ENCODE data around the gene ARHGAP30. TPM values are rescaled to one million over a fixed set of nuclear protein-coding genes. Genes with fewer than 3 reads are reported as not detected.

ARHGAP30 gene
- total and polyA plus RNA-seq, 5 experiments from 2014 or later, result 110 to 233 (median 207) TPM

- Mint-ChIP-seq H3K9me3 (no peaks in the 10 kb centered on the region), H3K36me3 (peaks cover 4 to 68% (median 16%) of the 10 kb centered on the region in 3 donors), H3K27ac (peak overlapping the region; percentile 97 to 100 (median 99)), H3K4me3 (peak overlapping the region; percentile 65 to 100 (median 95)), H3K27me3 (no peaks in the 10 kb centered on the region), H3K4me1 (peaks cover 30 to 67% (median 51%) of the 10 kb centered on the region in 4 donors)
- no peak for ATAC-seq
- DNase-seq, result no peak
- POLR2A ChIA-PET, result interaction anchor here (0.6 to 15.7 kb wide), 21 partner anchors 8 to 250 kb away, joined by 3 to 429 read pairs (median 9); partner anchors contain the start of genes ARHGAP30, DEDD, F11R and KLHDC9
Observed at GRCh38 chr1:161046605-161047228, 23.0 kb downstream of the ARHGAP30 start.

GRCh38 chr1:161045736-161046604, 23.7 kb downstream of the ARHGAP30 start, which contains the start of gene USF1:
Gene USF1 (minus strand): TSS chr1:161045977. CDS start chr1:161043275, 2,702 bp downstream.
- ATAC-seq (peak; percentile 70 to 81), DNase-seq (peak; percentile 78 to 96 (median 93))
- peaks cover 33 to 74% (median 56%) of the 10 kb centered on the region in 4 donors for H3K4me1 Mint-ChIP-seq
- H3K36me3 Mint-ChIP-seq, result peaks cover 4 to 68% (median 19%) of the 10 kb centered on the region in 3 donors
- no peaks in the 10 kb centered on the region for H3K27me3 Mint-ChIP-seq
- peak within 1 kb of the TSS; percentile 97 to 100 (median 99) for H3K27ac Mint-ChIP-seq
- POLR2A ChIA-PET, result interaction anchor here (0.6 to 15.7 kb wide), 30 partner anchors 8 to 343 kb away, joined by 3 to 429 read pairs (median 6); partner anchors contain the start of genes ARHGAP30, DEDD, F11R and KLHDC9
- H3K4me3 Mint-ChIP-seq, result peak within 1 kb of the TSS; percentile 91 to 100 (median 96)
- H3K9me3 Mint-ChIP-seq, result no peaks in the 10 kb centered on the region

- ATAC-seq (peak; percentile 54 to 65), DNase-seq (peak; percentile 44 to 87 (median 65))
- Mint-ChIP-seq H3K4me3 (peak overlapping the region; percentile 91 to 100 (median 96)), H3K9me3 (no peaks in the 10 kb centered on the region), H3K36me3 (peaks cover 4 to 67% (median 21%) of the 10 kb centered on the region in 3 donors), H3K4me1 (peaks cover 33 to 77% (median 56%) of the 10 kb centered on the region in 4 donors), H3K27ac (peak overlapping the region; percentile 97 to 100 (median 99)), H3K27me3 (no peaks in the 10 kb centered on the region)
- POLR2A ChIA-PET, result interaction anchor here (0.6 to 15.7 kb wide), 27 partner anchors 7 to 344 kb away, joined by 3 to 429 read pairs (median 7); partner anchors contain the start of genes ARHGAP30, DEDD, F11R and KLHDC9
Observed at GRCh38 chr1:161044908-161045735, 24.6 kb downstream of the ARHGAP30 start.

GRCh38 chr1:161044535-161044907, 25.2 kb downstream of the ARHGAP30 start:
- peak overlapping the region; percentile 97 to 100 (median 98) for H3K27ac Mint-ChIP-seq
- ATAC-seq (peak; percentile 27 to 28), DNase-seq (peak in 2 of 10 donors; percentile 43 to 67)
- H3K9me3 Mint-ChIP-seq, result no peaks in the 10 kb centered on the region
- POLR2A ChIA-PET, result interaction anchor here (2.3 to 15.7 kb wide), 7 partner anchors 24 to 88 kb away, joined by 7 to 429 read pairs (median 37); partner anchors contain the start of genes ARHGAP30, DEDD, F11R and KLHDC9
- peaks cover 4 to 67% (median 21%) of the 10 kb centered on the region in 3 donors for H3K36me3 Mint-ChIP-seq
- peak overlapping the region; percentile 91 to 100 (median 96) for H3K4me3 Mint-ChIP-seq
- H3K27me3 Mint-ChIP-seq, result no peaks in the 10 kb centered on the region
- peaks cover 36 to 79% (median 57%) of the 10 kb centered on the region in 4 donors for H3K4me1 Mint-ChIP-seq

- no peaks in the 10 kb centered on the region for H3K9me3 Mint-ChIP-seq
- H3K27ac Mint-ChIP-seq, result peak overlapping the region; percentile 61 to 98 (median 93)
- no peaks in the 10 kb centered on the region for H3K27me3 Mint-ChIP-seq
- peaks cover 23 to 79% (median 54%) of the 10 kb centered on the region in 4 donors for H3K4me1 Mint-ChIP-seq
- peaks cover 4 to 50% (median 18%) of the 10 kb centered on the region in 3 donors for H3K36me3 Mint-ChIP-seq
- POLR2A ChIA-PET, result interaction anchor here (0.6 to 15.7 kb wide), 19 partner anchors 7 to 687 kb away, joined by 3 to 429 read pairs (median 4); partner anchors contain the start of genes ARHGAP30, DEDD, F11R and KLHDC9
- ATAC-seq (no peak), DNase-seq (no peak)
- H3K4me3 Mint-ChIP-seq, result peak overlapping the region; percentile 61 to 97 (median 79)
Observed at GRCh38 chr1:161039546-161039945, 30.1 kb downstream of the ARHGAP30 start.

- ATAC-seq (peak; percentile 2 to 20), DNase-seq (no peak)
- peaks cover 4 to 47% (median 18%) of the 10 kb centered on the region in 3 donors for H3K36me3 Mint-ChIP-seq
- POLR2A ChIA-PET, result interaction anchor here (0.6 to 15.7 kb wide), 22 partner anchors 8 to 688 kb away, joined by 3 to 429 read pairs (median 4); partner anchors contain the start of genes ARHGAP30, DEDD, F11R and KLHDC9
- peak overlapping the region; percentile 87 to 98 (median 96) for H3K27ac Mint-ChIP-seq
- H3K9me3 Mint-ChIP-seq, result no peaks in the 10 kb centered on the region
- H3K4me3 Mint-ChIP-seq, result peak overlapping the region; percentile 89 to 97 (median 94)
- H3K27me3 Mint-ChIP-seq, result no peaks in the 10 kb centered on the region
- peaks cover 19 to 75% (median 50%) of the 10 kb centered on the region in 4 donors for H3K4me1 Mint-ChIP-seq
Observed at GRCh38 chr1:161039154-161039545, 30.5 kb downstream of the ARHGAP30 start.

GRCh38 chr1:161038523-161039153, 31.1 kb downstream of the ARHGAP30 start, which contains the start of gene TSTD1:
Gene TSTD1 (minus strand): TSS chr1:161038964. CDS start chr1:161038889, 75 bp downstream.
- ATAC-seq (peak; percentile 89 to 91), DNase-seq (peak; percentile 77 to 91 (median 88))
- POLR2A ChIA-PET, result interaction anchor here (0.6 to 15.7 kb wide), 18 partner anchors 8 to 244 kb away, joined by 3 to 429 read pairs (median 6); partner anchors contain the start of genes ARHGAP30, DEDD, F11R and KLHDC9
- peaks cover 19 to 71% (median 47%) of the 10 kb centered on the region in 4 donors for H3K4me1 Mint-ChIP-seq
- H3K36me3 Mint-ChIP-seq, result peaks cover 4 to 46% (median 18%) of the 10 kb centered on the region in 3 donors
- H3K9me3 Mint-ChIP-seq, result no peaks in the 10 kb centered on the region
- peak within 1 kb of the TSS; percentile 87 to 98 (median 96) for H3K27ac Mint-ChIP-seq
- H3K27me3 Mint-ChIP-seq, result no peaks in the 10 kb centered on the region
- H3K4me3 Mint-ChIP-seq, result peak within 1 kb of the TSS; percentile 89 to 97 (median 94)

GRCh38 chr1:161037661-161038522, 31.8 kb downstream of the ARHGAP30 start:
- ATAC-seq, result no peak
- Mint-ChIP-seq H3K4me1 (peaks cover 21 to 67% (median 46%) of the 10 kb centered on the region in 4 donors), H3K4me3 (peak overlapping the region; percentile 89 to 97 (median 94)), H3K27me3 (no peaks in the 10 kb centered on the region), H3K27ac (peak overlapping the region; percentile 77 to 98 (median 96)), H3K36me3 (peaks cover 3 to 42% (median 17%) of the 10 kb centered on the region in 3 donors), H3K9me3 (no peaks in the 10 kb centered on the region)
- POLR2A ChIA-PET, result interaction anchor here (0.6 to 15.7 kb wide), 12 partner anchors 9 to 316 kb away, joined by 3 to 429 read pairs (median 12); partner anchors contain the start of genes ARHGAP30, F11R, KLHDC9 and NIT1
- no peak for DNase-seq

- H3K4me1 Mint-ChIP-seq, result peaks cover 11 to 48% (median 31%) of the 10 kb centered on the region in 4 donors
Observed at GRCh38 chr1:161033751-161034150, 35.9 kb downstream of the ARHGAP30 start.

GRCh38 chr1:161032409-161032808, 37.3 kb downstream of the ARHGAP30 start:
- Mint-ChIP-seq H3K27ac (peak overlapping the region in 3 of 10 donors; percentile 3 to 63 (median 44)), H3K4me3 (no peak overlapping the region), H3K36me3 (peaks cover 0 to 10% (median 2%) of the 10 kb centered on the region in 3 donors), H3K4me1 (peaks cover 7 to 38% (median 21%) of the 10 kb centered on the region in 4 donors), H3K27me3 (no peaks in the 10 kb centered on the region), H3K9me3 (no peaks in the 10 kb centered on the region)
- ATAC-seq (no peak), DNase-seq (no peak)
- POLR2A ChIA-PET, result interaction anchor here (0.6 to 2.5 kb wide), 3 partner anchors 12 to 42 kb away, joined by 3 to 8 read pairs (median 5); partner anchors contain the start of genes F11R and USF1

More at GRCh38 chr1:161033751-161034150, 35.9 kb downstream of the ARHGAP30 start:
- Mint-ChIP-seq H3K27me3 (no peaks in the 10 kb centered on the region), H3K4me3 (no peak overlapping the region), H3K9me3 (no peaks in the 10 kb centered on the region), H3K36me3 (peaks cover 0 to 10% (median 2%) of the 10 kb centered on the region in 3 donors), H3K27ac (no peak overlapping the region)
- POLR2A ChIA-PET, result interaction anchor here (0.7 to 2.5 kb wide), 3 partner anchors 13 to 67 kb away, joined by 6 to 8 read pairs (median 8); partner anchors contain the start of gene F11R
- DNase-seq (no peak), ATAC-seq (no peak)

All from naive thymus-derived CD8-positive, alpha-beta T cell (primary cell).